ENCODE results near the gene ITGA2B.

ITGA2B gene

DNA sequence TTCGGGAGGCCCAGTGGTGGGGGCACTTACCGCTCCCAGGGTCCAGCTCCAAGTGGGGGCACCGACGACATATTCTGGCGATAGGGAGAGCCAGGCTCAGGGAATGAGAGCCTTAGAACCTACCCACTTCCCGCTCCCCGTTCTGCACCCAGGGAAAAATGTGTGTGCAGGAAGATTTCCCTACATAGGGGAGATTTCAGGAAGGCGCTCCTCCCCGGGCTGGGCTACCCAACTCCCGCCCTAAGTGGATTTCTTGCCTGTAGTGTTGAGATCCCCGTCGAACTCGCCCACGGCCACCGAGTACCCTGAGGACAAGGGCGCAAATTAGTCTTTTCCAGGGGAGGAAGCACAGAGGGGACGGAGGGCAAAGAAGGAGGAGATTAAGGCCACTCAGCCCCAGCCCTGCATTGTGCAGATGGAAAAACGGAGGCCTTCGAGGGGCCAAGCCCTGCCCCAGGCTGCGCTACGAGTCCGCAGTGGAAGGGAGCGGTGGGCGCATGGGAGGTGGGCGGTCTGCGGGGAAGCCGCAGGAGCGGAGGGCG, 5.1 kb downstream of the ITGA2B start:
- no peak for DNase-seq
- peaks cover 0 to 1% of the 10 kb centered on the region in 2 donors for H3K36me3 Mint-ChIP-seq
- H3K27me3 Mint-ChIP-seq = peaks cover 14 to 47% of the 10 kb centered on the region in 2 donors
- peak overlapping the region; percentile 4 for H3K27ac Mint-ChIP-seq
- peak overlapping the region; percentile 51 to 60 for H3K4me3 Mint-ChIP-seq
- peaks cover 0 to under 1% of the 10 kb centered on the region in 2 donors for H3K9me3 Mint-ChIP-seq
- peaks cover 2 to 18% of the 10 kb centered on the region in 2 donors for H3K4me1 Mint-ChIP-seq
- no peak for ATAC-seq (replicated peaks)

GRCh38 chr17:44383861-44384260, 5.6 kb downstream of the ITGA2B start:
- no peaks in the 10 kb centered on the region for H3K9me3 Mint-ChIP-seq
- no peak overlapping the region for H3K27ac Mint-ChIP-seq
- DNase-seq (no peak), ATAC-seq (replicated peaks) (no peak)
- H3K27me3 Mint-ChIP-seq = peaks cover 9 to 43% of the 10 kb centered on the region in 2 donors
- peaks cover 2 to 16% of the 10 kb centered on the region in 2 donors for H3K4me1 Mint-ChIP-seq
- no peaks in the 10 kb centered on the region for H3K36me3 Mint-ChIP-seq
- H3K4me3 Mint-ChIP-seq = no peak overlapping the region

DNA sequence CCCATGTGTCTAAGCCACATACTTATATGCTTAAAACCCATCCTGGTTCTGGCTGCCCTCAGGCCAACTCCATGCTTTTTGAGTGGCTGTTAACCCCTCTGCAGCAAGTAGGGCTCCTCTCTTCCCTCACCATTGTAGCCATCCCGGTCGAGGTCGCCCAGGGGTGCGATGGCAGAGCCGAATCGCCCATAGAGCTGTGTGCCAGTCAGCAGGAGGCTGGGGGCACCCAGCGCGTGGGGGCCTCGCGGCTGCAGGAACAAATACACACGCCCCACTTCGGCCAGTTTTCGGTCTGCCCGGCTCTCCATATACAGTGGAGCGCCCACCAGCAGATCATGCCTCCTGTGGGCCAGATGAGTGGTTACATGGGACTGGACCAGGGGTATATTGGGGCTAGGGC, 6.1 kb downstream of the ITGA2B start:
- ATAC-seq (replicated peaks) = no peak
- Mint-ChIP-seq H3K4me1 (peaks cover 2 to 16% of the 10 kb centered on the region in 2 donors), H3K27me3 (peaks cover 12 to 47% of the 10 kb centered on the region in 2 donors), H3K4me3 (no peak overlapping the region), H3K27ac (no peak overlapping the region), H3K36me3 (no peaks in the 10 kb centered on the region), H3K9me3 (no peaks in the 10 kb centered on the region)
- DNase-seq = no peak

- Mint-ChIP-seq H3K27me3 (peaks cover 13 to 50% of the 10 kb centered on the region in 2 donors), H3K36me3 (no peaks in the 10 kb centered on the region), H3K4me1 (peaks cover 2 to 16% of the 10 kb centered on the region in 2 donors), H3K4me3 (no peak overlapping the region), H3K27ac (no peak overlapping the region), H3K9me3 (no peaks in the 10 kb centered on the region)
- ATAC-seq (replicated peaks) (no peak), DNase-seq (no peak)
Observed at GRCh38 chr17:44382917-44383316, 6.5 kb downstream of the ITGA2B start.

DNA sequence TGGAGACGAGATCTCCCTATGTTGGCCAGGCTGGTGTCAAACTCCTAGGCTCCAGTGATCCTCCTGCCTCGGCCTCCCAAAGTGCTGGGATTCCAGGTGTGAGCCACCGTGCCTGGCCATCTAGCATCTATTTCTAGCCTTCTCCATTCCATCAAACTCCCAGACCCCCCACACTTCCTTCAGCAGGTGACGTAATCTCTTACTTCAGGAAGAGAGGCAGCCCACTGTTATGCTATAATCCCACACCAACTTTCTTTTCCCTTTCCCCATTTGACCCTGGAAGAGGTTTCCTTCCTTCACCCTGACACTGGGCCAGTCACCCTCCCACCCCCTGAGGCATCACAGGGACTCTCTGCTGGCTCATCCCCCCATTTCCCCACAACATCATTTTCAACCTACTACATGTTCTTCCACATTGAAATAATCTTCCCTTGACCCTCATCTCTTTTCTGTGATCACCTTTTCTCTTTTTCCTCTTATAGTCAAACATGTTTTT, 7.6 kb downstream of the ITGA2B start:
- Mint-ChIP-seq H3K4me1 (peaks cover 2 to 16% of the 10 kb centered on the region in 2 donors), H3K9me3 (no peaks in the 10 kb centered on the region), H3K36me3 (no peaks in the 10 kb centered on the region), H3K27me3 (peaks cover 12 to 53% of the 10 kb centered on the region in 2 donors), H3K27ac (no peak overlapping the region), H3K4me3 (no peak overlapping the region)
- no peak for DNase-seq
- no peak for ATAC-seq (replicated peaks)

GRCh38 chr17:44380767-44381166, 8.7 kb downstream of the ITGA2B start:
- H3K9me3 Mint-ChIP-seq = no peaks in the 10 kb centered on the region
- H3K27me3 Mint-ChIP-seq = peaks cover 12 to 56% of the 10 kb centered on the region in 2 donors
- DNase-seq = no peak
- no peaks in the 10 kb centered on the region for H3K36me3 Mint-ChIP-seq
- no peak overlapping the region for H3K4me3 Mint-ChIP-seq
- no peak for ATAC-seq (replicated peaks)
- H3K4me1 Mint-ChIP-seq = peaks cover 2 to 14% of the 10 kb centered on the region in 2 donors
- H3K27ac Mint-ChIP-seq = no peak overlapping the region

GRCh38 chr17:44379887-44380286, 9.6 kb downstream of the ITGA2B start:
- Mint-ChIP-seq H3K4me1 (peaks cover 4 to 18% of the 10 kb centered on the region in 2 donors), H3K27ac (no peak overlapping the region), H3K9me3 (no peaks in the 10 kb centered on the region), H3K4me3 (no peak overlapping the region), H3K36me3 (no peaks in the 10 kb centered on the region), H3K27me3 (peaks cover 12 to 61% of the 10 kb centered on the region in 2 donors)
- DNase-seq (no peak), ATAC-seq (replicated peaks) (no peak)

GRCh38 chr17:44378171-44378705, 11.2 kb downstream of the ITGA2B start:
- H3K27me3 Mint-ChIP-seq = peaks cover 20 to 58% of the 10 kb centered on the region in 2 donors
- ATAC-seq (replicated peaks) (no peak), DNase-seq (no peak)
- H3K4me3 Mint-ChIP-seq = no peak overlapping the region
- H3K27ac Mint-ChIP-seq = no peak overlapping the region
- H3K9me3 Mint-ChIP-seq = no peaks in the 10 kb centered on the region
- H3K4me1 Mint-ChIP-seq = peaks cover 3 to 19% of the 10 kb centered on the region in 2 donors
- no peaks in the 10 kb centered on the region for H3K36me3 Mint-ChIP-seq

- DNase-seq (no peak), ATAC-seq (replicated peaks) (no peak)
- Mint-ChIP-seq H3K4me3 (no peak overlapping the region), H3K27me3 (peaks cover 28 to 59% of the 10 kb centered on the region in 2 donors), H3K27ac (no peak overlapping the region), H3K9me3 (no peaks in the 10 kb centered on the region), H3K36me3 (no peaks in the 10 kb centered on the region), H3K4me1 (peaks cover 3 to 19% of the 10 kb centered on the region in 2 donors)
Observed at GRCh38 chr17:44376779-44377178, 12.7 kb downstream of the ITGA2B start.

DNA sequence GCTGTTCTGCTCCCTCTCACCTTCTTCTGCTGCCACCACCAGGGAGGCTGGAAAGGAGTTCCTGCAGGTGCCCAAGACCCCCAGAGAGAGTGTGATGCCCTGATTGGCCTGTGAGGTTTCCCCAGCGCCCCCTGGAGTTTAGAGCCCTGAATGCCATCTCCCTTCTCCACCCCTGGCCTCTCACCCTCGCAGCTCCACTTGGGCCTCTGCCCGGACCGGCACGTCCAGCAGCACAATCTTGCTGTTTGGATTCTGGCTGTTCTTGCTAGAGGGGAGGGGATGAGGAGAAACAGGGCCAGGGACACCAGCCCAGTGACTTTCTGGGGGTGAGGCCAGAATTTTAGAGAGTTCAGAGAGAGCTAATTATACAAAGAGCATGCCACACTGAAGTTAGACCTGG, 13.3 kb downstream of the ITGA2B start:
- no peak for DNase-seq
- no peaks in the 10 kb centered on the region for H3K9me3 Mint-ChIP-seq
- peaks cover 34 to 65% of the 10 kb centered on the region in 2 donors for H3K27me3 Mint-ChIP-seq
- no peak overlapping the region for H3K4me3 Mint-ChIP-seq
- no peaks in the 10 kb centered on the region for H3K36me3 Mint-ChIP-seq
- peaks cover 3 to 19% of the 10 kb centered on the region in 2 donors for H3K4me1 Mint-ChIP-seq
- no peak overlapping the region for H3K27ac Mint-ChIP-seq
- ATAC-seq (replicated peaks) = peak in 1 of 2 donors; percentile 54

- Mint-ChIP-seq H3K4me1 (peaks cover 3 to 19% of the 10 kb centered on the region in 2 donors), H3K27ac (no peak overlapping the region), H3K4me3 (no peak overlapping the region), H3K9me3 (no peaks in the 10 kb centered on the region), H3K27me3 (peaks cover 38 to 73% of the 10 kb centered on the region in 2 donors), H3K36me3 (no peaks in the 10 kb centered on the region)
- peak in 1 of 2 donors; percentile 18 for ATAC-seq (replicated peaks)
- no peak for DNase-seq
Observed at GRCh38 chr17:44375196-44376017, 14.0 kb downstream of the ITGA2B start.

GRCh38 chr17:44374306-44375195, 14.9 kb downstream of the ITGA2B start:
- peaks cover 3 to 19% of the 10 kb centered on the region in 2 donors for H3K4me1 Mint-ChIP-seq
- no peaks in the 10 kb centered on the region for H3K9me3 Mint-ChIP-seq
- no peak overlapping the region for H3K27ac Mint-ChIP-seq
- no peak overlapping the region for H3K4me3 Mint-ChIP-seq
- peaks cover 41 to 74% of the 10 kb centered on the region in 2 donors for H3K27me3 Mint-ChIP-seq
- ATAC-seq (replicated peaks) (peak; percentile 10 to 22), DNase-seq (no peak)
- no peaks in the 10 kb centered on the region for H3K36me3 Mint-ChIP-seq

DNA sequence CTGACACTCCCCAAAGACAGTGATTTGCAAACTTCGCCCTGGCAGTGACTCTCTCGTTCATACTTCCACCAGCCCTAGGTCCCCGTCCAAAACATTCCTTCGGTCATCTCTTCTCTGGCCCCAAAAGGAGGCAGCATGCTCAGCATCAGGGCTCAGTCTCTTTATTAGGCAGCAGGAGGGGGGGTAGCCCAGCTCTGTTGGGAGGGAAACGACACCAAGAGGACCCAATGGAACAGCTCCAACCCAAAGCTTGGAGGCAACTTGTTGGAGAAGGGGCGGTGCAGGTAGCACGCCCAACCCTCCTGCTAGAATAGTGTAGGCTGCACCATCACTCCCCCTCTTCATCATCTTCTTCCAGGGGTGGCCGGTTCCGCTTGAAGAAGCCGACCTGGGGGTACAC, 17.4 kb downstream of the ITGA2B start:
- no peak for ATAC-seq (replicated peaks)
- H3K4me3 Mint-ChIP-seq = no peak overlapping the region
- no peaks in the 10 kb centered on the region for H3K36me3 Mint-ChIP-seq
- peaks cover 3 to 24% of the 10 kb centered on the region in 2 donors for H3K4me1 Mint-ChIP-seq
- peaks cover 50 to 78% of the 10 kb centered on the region in 2 donors for H3K27me3 Mint-ChIP-seq
- H3K27ac Mint-ChIP-seq = no peak overlapping the region
- DNase-seq = no peak
- no peaks in the 10 kb centered on the region for H3K9me3 Mint-ChIP-seq

Data from stimulated activated naive B cell treated with anti-CD40 and anti-IgM and Interleukin-4, amounts not matched to agents 10 μg/mL and 1 μg/mL and 100 μg/mL, for 72 hours (primary cell).